ENCODE data around the gene SLC27A6. TPM values are rescaled to one million over a fixed set of nuclear protein-coding genes. Genes with fewer than 3 reads are reported as not detected.

The SLC27A6 gene
- total and polyA plus RNA-seq, 2 experiments from 2014 or later: 2.0 to 4.8 TPM

DNA sequence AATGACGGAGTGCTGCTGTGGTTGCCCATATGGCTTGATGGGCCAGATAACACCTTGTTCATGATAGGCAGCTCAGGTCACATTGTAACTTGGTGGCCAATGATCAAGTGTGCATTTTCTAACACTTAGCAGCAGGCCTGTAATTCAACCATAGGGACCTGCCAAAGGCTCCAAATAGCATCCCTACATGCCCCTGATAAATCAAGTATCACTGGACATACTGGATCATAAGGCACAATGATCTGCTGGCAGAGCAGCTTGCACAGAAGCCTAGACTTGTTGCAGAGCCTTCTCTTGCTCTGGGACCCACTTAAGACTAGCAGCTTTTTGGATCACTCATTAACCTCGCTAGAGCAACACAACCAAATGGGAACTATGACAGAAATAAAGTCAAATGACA lies 83.2 kb downstream of the SLC27A6 start:
- no peak overlapping the region for H3K4me3 Mint-ChIP-seq
- peaks cover 2% of the 10 kb centered on the region for H3K27me3 Mint-ChIP-seq (ENCODE audit: insufficient read depth, low read depth, poor library complexity)
- ATAC-seq: no peak
- H3K9me3 Mint-ChIP-seq: peaks cover 4% of the 10 kb centered on the region; the same call in 1 of the 3 replicates
- no peaks in the 10 kb centered on the region for H3K4me1 Mint-ChIP-seq
- H3K79me2 ChIP-seq (replicated peaks; ENCODE audit: insufficient read depth): no peaks in the 10 kb centered on the region
- H3K9me2 ChIP-seq (ENCODE audit: insufficient read depth): peaks cover 3% of the 10 kb centered on the region; the same call in 1 of the 2 replicates
- no peak overlapping the region for H3K27ac Mint-ChIP-seq
- no peak overlapping the region for H3K4me2 ChIP-seq
- H3F3A ChIP-seq (replicated peaks; ENCODE audit: low read depth): no peaks in the 10 kb centered on the region
- H3K4me3 ChIP-seq: no peak overlapping the region
- H2AFZ ChIP-seq: no peak overlapping the region
- H4K20me1 ChIP-seq (replicated peaks; ENCODE audit: insufficient read depth): no peaks in the 10 kb centered on the region
- H3K27ac ChIP-seq (ENCODE audit: low read depth): no peak overlapping the region
- TF ChIP-seq POLR2AphosphoS5 (IDR thresholded peaks at IDR 0.05; ENCODE audit: low read depth): no peak
- TF ChIP-seq JUNB (IDR thresholded peaks at IDR 0.05; ENCODE audit: unreplicated experiment): no peak
- no peak for TF ChIP-seq NANOG (IDR thresholded peaks at IDR 0.05; ENCODE audit: borderline replicate concordance)
- TF ChIP-seq EZH2 (IDR thresholded peaks at IDR 0.05; ENCODE audit: low read depth, unreplicated experiment): no peak
- no peak for TF ChIP-seq EZH2phosphoT487 (IDR thresholded peaks at IDR 0.05; ENCODE audit: unreplicated experiment)
- TF ChIP-seq, protein P1, sequence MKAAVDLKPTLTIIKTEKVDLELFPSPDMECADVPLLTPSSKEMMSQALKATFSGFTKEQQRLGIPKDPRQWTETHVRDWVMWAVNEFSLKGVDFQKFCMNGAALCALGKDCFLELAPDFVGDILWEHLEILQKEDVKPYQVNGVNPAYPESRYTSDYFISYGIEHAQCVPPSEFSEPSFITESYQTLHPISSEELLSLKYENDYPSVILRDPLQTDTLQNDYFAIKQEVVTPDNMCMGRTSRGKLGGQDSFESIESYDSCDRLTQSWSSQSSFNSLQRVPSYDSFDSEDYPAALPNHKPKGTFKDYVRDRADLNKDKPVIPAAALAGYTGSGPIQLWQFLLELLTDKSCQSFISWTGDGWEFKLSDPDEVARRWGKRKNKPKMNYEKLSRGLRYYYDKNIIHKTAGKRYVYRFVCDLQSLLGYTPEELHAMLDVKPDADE (IDR thresholded peaks at IDR 0.05): no peak
- H3K27me3 ChIP-seq (ENCODE audit: insufficient read depth): no peaks in the 10 kb centered on the region
- no peak for DNase-seq (ENCODE audit: low spot score)
- no peaks in the 10 kb centered on the region for H3K36me3 ChIP-seq (ENCODE audit: insufficient read depth)
- no peaks in the 10 kb centered on the region for H3K4me1 ChIP-seq (ENCODE audit: insufficient read depth)
- H3K36me3 Mint-ChIP-seq (ENCODE audit: low read depth): no peaks in the 10 kb centered on the region; the same call in 2 of the 3 replicates

GRCh38 chr5:129049126-129049799 lies 84.0 kb downstream of the SLC27A6 start:
- Mint-ChIP-seq H3K4me1 (no peaks in the 10 kb centered on the region), H3K27ac (no peak overlapping the region), H3K4me3 (no peak overlapping the region), H3K36me3 (ENCODE audit: low read depth) (no peaks in the 10 kb centered on the region; the same call in 2 of the 3 replicates), H3K9me3 (peaks cover 3% of the 10 kb centered on the region; the same call in 1 of the 3 replicates), H3K27me3 (ENCODE audit: insufficient read depth, low read depth, poor library complexity) (peaks cover 1% of the 10 kb centered on the region)
- Histone ChIP-seq H3K4me1 (ENCODE audit: insufficient read depth) (no peaks in the 10 kb centered on the region), H3F3A (replicated peaks; ENCODE audit: low read depth) (no peaks in the 10 kb centered on the region), H3K27ac (ENCODE audit: low read depth) (no peak overlapping the region), H3K36me3 (ENCODE audit: insufficient read depth) (no peaks in the 10 kb centered on the region), H4K20me1 (replicated peaks; ENCODE audit: insufficient read depth) (no peaks in the 10 kb centered on the region), H3K9me2 (ENCODE audit: insufficient read depth) (peaks cover 3% of the 10 kb centered on the region; the same call in 1 of the 2 replicates), H2AFZ (no peak overlapping the region), H3K4me3 (no peak overlapping the region), H3K4me2 (no peak overlapping the region), H3K79me2 (replicated peaks; ENCODE audit: insufficient read depth) (no peaks in the 10 kb centered on the region), H3K27me3 (ENCODE audit: insufficient read depth) (no peaks in the 10 kb centered on the region)
- DNase-seq (ENCODE audit: low spot score) (no peak), ATAC-seq (no peak)
- TF ChIP-seq ZNF114 (CRISPR knock-in tag; IDR thresholded peaks at IDR 0.05) (no peak), STAT1 (IDR thresholded peaks at IDR 0.05; ENCODE audit: unreplicated experiment) (no peak), POLR2AphosphoS5 (IDR thresholded peaks at IDR 0.05; ENCODE audit: low read depth) (no peak), CREB1 (CRISPR knock-in tag; IDR thresholded peaks at IDR 0.05; ENCODE audit: low read depth) (no peak), EZH2 (IDR thresholded peaks at IDR 0.05; ENCODE audit: low read depth, unreplicated experiment) (no peak)
- TF ChIP-seq, protein P2, sequence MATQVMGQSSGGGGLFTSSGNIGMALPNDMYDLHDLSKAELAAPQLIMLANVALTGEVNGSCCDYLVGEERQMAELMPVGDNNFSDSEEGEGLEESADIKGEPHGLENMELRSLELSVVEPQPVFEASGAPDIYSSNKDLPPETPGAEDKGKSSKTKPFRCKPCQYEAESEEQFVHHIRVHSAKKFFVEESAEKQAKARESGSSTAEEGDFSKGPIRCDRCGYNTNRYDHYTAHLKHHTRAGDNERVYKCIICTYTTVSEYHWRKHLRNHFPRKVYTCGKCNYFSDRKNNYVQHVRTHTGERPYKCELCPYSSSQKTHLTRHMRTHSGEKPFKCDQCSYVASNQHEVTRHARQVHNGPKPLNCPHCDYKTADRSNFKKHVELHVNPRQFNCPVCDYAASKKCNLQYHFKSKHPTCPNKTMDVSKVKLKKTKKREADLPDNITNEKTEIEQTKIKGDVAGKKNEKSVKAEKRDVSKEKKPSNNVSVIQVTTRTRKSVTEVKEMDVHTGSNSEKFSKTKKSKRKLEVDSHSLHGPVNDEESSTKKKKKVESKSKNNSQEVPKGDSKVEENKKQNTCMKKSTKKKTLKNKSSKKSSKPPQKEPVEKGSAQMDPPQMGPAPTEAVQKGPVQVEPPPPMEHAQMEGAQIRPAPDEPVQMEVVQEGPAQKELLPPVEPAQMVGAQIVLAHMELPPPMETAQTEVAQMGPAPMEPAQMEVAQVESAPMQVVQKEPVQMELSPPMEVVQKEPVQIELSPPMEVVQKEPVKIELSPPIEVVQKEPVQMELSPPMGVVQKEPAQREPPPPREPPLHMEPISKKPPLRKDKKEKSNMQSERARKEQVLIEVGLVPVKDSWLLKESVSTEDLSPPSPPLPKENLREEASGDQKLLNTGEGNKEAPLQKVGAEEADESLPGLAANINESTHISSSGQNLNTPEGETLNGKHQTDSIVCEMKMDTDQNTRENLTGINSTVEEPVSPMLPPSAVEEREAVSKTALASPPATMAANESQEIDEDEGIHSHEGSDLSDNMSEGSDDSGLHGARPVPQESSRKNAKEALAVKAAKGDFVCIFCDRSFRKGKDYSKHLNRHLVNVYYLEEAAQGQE (IDR thresholded peaks at IDR 0.05; ENCODE audit: unreplicated experiment): no peak
- TF ChIP-seq, protein P3, sequence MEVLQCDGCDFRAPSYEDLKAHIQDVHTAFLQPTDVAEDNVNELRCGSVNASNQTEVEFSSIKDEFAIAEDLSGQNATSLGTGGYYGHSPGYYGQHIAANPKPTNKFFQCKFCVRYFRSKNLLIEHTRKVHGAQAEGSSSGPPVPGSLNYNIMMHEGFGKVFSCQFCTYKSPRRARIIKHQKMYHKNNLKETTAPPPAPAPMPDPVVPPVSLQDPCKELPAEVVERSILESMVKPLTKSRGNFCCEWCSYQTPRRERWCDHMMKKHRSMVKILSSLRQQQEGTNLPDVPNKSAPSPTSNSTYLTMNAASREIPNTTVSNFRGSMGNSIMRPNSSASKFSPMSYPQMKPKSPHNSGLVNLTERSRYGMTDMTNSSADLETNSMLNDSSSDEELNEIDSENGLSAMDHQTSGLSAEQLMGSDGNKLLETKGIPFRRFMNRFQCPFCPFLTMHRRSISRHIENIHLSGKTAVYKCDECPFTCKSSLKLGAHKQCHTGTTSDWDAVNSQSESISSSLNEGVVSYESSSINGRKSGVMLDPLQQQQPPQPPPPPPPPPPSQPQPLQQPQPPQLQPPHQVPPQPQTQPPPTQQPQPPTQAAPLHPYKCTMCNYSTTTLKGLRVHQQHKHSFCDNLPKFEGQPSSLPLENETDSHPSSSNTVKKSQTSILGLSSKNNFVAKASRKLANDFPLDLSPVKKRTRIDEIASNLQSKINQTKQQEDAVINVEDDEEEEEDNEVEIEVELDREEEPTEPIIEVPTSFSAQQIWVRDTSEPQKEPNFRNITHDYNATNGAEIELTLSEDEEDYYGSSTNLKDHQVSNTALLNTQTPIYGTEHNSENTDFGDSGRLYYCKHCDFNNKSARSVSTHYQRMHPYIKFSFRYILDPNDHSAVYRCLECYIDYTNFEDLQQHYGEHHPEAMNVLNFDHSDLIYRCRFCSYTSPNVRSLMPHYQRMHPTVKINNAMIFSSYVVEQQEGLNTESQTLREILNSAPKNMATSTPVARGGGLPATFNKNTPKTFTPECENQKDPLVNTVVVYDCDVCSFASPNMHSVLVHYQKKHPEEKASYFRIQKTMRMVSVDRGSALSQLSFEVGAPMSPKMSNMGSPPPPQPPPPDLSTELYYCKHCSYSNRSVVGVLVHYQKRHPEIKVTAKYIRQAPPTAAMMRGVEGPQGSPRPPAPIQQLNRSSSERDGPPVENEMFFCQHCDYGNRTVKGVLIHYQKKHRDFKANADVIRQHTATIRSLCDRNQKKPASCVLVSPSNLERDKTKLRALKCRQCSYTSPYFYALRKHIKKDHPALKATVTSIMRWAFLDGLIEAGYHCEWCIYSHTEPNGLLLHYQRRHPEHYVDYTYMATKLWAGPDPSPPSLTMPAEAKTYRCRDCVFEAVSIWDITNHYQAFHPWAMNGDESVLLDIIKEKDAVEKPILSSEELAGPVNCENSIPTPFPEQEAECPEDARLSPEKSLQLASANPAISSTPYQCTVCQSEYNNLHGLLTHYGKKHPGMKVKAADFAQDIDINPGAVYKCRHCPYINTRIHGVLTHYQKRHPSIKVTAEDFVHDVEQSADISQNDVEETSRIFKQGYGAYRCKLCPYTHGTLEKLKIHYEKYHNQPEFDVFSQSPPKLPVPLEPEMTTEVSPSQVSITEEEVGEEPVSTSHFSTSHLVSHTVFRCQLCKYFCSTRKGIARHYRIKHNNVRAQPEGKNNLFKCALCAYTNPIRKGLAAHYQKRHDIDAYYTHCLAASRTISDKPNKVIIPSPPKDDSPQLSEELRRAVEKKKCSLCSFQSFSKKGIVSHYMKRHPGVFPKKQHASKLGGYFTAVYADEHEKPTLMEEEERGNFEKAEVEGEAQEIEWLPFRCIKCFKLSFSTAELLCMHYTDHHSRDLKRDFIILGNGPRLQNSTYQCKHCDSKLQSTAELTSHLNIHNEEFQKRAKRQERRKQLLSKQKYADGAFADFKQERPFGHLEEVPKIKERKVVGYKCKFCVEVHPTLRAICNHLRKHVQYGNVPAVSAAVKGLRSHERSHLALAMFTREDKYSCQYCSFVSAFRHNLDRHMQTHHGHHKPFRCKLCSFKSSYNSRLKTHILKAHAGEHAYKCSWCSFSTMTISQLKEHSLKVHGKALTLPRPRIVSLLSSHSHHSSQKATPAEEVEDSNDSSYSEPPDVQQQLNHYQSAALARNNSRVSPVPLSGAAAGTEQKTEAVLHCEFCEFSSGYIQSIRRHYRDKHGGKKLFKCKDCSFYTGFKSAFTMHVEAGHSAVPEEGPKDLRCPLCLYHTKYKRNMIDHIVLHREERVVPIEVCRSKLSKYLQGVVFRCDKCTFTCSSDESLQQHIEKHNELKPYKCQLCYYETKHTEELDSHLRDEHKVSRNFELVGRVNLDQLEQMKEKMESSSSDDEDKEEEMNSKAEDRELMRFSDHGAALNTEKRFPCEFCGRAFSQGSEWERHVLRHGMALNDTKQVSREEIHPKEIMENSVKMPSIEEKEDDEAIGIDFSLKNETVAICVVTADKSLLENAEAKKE (CRISPR knock-in tag; IDR thresholded peaks at IDR 0.05): no peak

All from GM23338 (cell line).